GM19397 (cell line): Measurements from ENCODE around the gene FBLN5.
"Not testable (repeated sequence)": the region's sequence is repeated elsewhere in the genome, so short reads cannot be mapped to it uniquely, and the experiment has no call there.

ENCODE experiments used
- ATAC-seq: cut with Tn5 transposase; IDR thresholded peaks from one replicate; pipeline ENCODE4 v1.9.1; 2021; ENCODE audit warnings: mild to moderate bottlenecking, moderate library complexity; ENCODE audit not compliant: unreplicated experiment

FBLN5 gene

DNA sequence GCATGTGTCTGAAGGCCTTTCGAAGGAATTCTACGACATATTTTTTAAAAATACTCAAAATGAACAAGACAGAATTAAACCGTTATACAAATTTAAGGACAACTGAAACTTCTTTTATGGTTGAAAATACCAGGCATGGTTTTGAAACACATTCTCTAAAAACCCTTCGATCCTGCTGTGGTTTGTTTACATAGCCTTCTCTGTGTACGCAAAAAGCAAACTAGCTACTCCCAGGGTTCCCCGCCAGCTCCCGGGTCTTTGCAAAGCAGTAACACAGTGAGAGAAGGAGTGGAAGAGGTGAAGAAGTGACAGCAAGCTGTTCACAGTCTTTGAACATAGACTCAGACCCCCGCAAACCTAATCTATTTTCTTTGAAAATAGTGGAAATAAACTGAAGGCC is 77.9 kb downstream of the FBLN5 start:
- ATAC-seq: no peak

DNA sequence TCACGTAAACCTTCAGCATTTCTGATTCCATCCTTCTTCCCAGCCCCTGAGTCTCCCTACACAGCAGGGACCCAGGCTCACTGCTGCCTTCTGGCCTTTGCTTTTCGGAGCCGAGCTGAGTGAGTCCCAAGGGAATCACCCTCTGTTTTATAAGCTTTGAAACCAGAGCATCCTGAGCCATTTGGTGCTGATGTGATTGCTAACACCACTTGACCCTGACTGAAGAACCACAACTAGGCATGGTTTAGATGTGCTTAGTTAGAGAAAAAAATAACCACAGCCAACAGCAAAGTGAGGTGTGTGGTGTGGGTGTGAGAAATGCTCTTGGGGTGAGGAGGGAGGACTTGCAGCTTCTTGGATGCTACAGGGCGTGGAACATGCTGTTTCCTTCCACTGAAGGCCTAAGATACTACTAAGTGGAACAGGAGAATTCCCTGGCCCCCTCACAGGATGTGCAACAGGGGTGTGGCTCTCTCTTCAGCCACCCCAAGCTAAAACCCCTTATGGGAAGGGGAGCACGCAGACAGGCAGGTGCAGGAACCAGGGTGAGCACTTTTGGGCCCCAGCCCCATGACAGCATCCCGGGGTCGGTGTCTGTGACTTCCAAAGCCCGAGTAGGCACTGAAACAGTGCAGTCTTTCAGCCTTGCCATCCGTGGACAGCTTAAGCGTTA is 80.0 kb downstream of the FBLN5 start, which contains the start of gene TC2N:
Gene TC2N, minus strand, starts transcription at position 221 of the 673 bp plus-strand sequence. CDS start 53,767 bp downstream, outside the sequence.
- no peak for ATAC-seq

DNA sequence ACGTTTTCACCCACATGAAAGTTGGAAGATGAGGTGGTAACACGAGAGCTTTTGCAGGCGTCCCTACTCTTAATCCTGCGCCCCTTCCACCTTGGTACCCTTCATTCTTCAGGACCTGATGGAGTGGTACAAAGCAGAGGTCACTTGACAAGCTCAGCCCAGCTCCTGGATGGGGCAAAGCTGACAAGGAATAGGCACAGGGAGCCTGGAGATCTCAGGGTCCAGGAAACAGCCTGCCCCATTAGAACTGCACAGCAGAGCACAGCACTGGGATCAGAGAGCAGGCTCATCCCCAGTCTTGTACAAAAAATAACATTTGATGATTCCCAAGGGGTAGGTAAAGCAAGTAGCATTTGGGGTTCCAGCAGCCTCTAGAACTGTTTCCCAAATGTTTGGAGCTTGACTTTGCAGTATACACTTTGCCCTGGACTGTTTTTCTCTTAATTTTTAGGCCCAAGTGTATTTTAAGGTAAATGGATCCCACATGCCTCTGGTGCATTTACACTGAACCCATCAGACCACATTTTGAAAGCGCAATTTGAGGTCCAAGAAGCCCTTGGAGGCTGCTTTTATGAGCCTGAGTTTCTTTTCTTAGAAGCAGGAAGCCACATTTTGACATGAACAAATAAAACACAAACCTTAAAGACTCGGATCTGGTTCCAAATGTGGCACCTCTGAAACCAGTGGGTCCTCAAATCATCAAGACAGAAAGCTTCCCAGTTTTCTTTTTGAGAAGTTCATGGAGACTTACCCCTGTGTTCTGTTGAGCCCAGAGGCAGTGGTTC is 80.8 kb downstream of the FBLN5 start:
- no peak for ATAC-seq

DNA sequence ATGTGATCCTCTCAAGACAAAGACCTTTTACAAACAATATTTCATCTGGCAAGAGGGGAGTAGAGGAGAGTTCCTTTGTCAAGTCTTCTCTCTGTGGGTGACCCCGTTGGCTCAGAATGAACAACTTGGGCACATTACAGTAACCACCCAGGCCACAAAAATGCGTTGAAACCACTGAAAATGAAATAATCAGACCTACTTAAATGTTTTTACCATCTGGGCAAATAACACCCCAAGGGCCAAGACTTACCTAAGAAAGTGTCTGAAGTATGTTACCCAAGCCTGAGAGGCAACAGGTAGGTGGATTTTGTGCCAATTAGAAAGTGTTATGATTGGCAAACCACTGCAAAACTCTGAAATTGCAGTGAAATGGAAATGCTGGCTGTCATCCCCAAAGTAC is 81.4 kb downstream of the FBLN5 start:
- no peak for ATAC-seq

DNA sequence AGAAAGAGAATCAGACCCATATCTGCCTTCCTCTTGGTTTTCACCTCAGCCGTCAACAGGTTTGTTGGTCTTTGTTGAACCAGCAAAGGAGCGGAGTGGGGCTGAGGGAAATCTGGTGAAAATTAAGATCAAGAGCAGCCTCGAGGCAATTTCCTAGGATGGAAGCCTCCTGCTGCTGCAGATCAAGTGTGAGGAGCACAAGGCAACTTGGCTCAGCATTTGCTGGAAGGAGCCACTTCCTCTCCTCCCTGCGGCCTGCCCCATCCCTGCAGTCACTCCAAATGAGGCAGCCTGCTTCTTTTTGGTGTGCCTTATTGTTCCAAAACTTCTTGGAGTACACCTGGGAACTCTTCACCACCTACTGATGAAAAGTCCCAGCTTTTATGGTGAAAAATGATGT is 85.1 kb downstream of the FBLN5 start:
- no peak for ATAC-seq

DNA sequence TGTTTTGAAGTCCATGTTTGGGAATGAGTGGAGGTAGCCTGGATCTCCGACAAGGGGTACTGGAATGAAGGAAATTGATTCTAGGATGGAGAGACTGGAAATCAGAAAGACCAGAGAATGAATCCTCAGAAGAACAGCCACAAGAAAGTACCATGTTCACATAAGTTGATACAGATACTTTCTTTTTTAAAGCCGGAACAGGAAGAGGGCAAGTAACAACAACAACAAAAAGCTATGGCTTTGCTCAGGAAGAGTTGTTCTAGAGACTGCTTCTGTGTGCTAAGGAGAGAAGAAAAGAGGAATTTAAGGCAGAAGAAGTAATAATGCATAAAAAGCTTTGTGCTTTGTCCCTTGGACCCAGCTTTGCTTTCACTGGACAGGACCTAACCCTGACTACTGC is 86.4 kb downstream of the FBLN5 start:
- no peak for ATAC-seq

DNA sequence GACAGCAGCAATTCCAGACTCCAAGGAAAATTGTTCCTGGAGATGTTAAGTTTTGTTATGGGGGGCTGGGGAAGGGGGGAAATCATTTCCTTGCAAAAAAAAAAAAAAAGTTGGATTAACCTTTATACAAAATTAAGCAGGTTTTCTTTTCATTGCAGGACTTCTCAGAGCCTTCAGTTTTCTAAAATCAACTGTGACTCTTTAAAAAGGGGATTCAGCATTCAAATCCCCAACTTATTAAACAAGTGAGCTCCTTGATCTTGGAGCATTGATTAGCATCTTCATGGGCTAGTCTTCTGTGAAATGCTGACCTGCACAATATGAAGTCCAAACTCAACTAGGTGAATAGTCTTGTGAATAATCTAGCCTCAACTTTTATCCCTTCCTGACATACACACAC is 87.3 kb downstream of the FBLN5 start:
- ATAC-seq: no peak

DNA sequence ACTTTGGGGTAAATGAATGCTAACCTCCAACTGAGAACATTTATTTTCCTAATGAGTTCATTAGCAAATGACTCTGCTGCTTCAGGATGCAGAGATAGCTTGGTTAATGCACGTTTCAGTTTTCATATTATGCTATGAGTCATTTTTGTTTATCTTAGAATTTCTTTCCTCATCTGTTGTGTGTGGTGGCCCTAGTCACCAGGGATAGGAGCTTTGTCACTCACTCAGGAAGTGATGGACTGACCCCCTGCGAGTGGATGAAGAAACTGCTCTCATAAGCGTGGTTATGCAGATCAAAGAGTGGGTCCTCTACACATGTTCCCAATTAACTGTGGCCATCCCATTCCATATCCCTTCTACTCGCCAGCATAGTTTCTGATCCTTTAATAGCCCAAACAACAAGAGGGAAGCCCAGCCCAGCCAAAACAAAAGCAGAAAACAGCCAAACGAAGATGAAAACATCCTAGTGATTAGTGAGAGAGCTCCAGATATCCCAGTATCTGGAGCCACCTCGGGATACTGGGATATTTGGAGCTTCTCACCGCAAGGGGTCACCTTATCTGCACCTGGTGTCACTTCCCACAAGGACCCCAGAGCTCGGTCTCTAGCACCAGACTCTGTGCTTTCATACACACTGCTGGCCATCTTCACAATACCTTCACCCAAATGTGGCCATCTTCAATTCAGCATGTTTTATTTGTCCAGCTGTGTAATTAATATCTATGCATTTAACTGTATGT is 88.8 kb downstream of the FBLN5 start:
- ATAC-seq: no peak

DNA sequence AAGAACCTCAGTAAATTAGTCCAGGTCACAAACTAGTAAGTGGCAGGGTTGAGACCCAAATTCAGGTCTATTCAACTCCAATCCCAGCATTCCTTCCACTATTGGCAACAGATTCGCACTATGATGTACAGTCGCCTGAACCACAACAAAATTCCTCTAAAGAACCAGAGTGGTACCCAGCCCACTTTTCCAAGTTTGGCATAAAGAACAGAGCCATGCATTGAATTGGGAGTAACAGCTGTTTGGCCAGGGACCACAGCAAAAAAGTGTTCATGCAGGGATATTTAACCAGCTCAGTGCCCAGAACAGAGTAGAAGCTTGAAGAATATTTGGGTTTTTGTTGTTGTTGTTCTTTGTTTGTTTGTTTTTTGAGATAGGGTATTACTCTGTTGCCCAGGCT is 89.9 kb downstream of the FBLN5 start:
- no peak for ATAC-seq

DNA sequence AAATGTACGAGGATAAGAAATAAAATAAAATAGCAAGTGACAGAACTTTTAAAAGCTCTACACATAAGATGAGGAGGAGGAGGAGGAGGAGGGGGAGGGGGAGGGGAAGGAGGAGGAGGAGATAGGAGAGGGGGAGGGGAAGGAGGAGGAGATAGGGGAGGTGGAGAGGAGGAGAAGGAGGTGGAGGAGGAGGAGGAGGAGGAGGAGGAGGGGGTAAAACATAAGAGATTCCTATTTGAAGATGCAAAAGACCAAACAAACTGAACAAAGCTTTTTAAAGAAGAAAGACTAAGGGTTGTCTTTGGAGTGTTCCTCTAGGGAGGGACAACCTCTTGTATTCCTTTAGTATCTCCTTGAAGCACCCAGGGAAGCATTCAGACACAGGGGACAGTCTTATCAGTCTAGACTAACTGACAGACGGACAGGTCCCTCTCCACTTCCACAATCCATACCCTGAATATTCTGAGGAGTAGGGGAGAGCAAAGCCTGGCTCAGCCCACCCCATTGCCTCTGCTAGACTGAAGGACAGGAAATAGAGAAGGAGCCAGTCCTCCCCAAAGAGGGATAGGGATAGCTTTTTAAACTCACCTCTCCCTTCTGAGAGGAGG is 93.1 kb downstream of the FBLN5 start:
- ATAC-seq: no peak

DNA sequence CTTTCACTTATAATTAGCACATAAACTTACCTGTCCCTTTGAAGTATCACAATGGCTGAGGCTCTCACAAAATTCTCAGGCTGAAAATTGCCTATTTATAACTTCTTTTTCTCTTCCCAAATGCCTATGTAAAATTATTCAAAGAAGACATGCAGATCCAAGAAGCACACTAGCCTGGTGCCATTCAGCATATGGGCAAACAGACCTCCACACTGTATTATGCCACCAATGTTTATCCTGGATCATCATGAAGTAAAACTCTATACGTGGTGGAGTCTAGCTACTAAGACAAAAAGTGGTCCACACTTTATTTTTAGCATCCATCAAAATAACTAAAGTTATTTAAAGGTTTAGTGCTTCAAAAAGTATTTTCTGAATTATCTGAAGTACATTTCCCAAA is 95.9 kb downstream of the FBLN5 start:
- ATAC-seq: no peak

DNA sequence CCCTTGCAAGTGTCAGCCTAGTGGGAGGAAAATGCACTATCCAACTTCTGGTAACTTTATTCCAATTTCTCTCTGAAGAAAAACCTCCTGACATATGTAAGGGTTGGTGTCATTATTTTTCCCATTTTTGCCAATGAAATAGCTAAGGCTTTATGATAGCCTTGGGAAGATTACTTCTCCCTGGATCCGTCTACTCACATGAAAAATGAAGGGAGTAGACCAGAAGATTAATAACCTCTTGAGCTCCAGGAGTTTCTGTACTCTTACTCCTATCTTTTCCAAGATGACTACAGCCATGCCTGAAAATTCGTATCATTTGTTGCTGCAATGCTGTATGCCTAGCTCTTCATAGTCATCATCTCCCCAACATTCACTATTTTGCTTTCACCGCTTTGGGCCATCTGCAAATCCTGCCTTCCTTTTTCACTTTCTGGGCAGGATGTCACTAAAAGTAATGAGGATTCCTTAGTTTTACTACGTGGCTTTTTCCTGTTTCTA is 98.9 kb downstream of the FBLN5 start:
- ATAC-seq: no peak

DNA sequence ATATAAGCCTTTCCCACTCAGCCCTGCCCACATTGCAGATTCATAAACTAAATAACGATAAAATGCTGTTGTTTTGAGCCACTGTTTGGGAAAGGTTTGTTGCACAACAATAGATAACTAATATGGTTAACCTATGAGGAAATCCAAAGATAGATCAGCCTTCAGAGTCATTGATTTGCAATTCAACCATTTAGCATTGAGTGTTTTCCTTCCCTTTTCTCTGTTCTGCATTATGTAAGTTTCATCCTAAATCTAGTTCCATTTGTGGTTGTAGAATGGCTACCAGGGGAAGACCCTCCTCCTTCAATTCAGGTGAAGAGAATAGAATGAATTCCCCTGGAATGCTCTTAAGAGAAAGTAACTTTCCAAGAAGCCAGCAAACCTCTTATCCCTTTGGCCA is 99.8 kb downstream of the FBLN5 start:
- ATAC-seq: no peak

DNA sequence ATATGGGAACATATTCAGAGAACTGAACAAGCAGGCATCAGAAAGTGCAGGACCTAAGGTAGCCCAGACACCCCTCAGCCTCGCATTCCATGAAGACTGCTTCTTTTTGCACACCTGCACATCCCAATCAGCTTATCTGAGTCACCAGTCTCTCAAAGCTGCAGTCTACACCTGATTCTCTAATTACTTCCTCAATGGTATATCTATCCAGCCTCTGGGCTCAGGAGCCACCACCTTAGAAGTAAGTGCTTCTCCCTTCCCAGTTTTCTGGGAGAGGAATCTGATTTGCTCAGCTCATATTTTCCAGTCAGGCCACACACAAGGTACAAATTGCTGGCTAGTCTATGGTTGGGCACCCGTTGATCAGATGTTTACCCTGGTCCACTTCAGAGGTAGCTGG is 101.8 kb downstream of the FBLN5 start:
- no peak for ATAC-seq

DNA sequence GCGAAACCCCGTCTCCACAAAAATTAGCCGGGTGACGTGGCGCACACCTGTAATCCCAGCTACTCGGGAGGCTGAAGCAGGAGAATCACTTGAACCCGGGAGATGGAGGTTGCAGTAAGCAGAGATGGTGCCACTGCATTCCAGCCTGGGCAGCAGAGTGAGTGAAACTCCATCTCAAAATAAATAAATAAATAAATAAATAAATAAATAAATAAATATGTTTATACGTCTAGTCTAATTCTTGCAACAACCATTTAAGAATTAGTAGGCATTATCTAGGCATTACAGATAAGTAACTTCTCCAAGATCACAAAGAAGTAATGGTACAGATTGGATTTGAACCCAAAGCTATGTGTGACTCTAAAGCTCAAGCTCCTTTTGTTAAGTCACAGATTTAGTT is 102.4 kb downstream of the FBLN5 start:
- not testable (repeated sequence) for ATAC-seq

DNA sequence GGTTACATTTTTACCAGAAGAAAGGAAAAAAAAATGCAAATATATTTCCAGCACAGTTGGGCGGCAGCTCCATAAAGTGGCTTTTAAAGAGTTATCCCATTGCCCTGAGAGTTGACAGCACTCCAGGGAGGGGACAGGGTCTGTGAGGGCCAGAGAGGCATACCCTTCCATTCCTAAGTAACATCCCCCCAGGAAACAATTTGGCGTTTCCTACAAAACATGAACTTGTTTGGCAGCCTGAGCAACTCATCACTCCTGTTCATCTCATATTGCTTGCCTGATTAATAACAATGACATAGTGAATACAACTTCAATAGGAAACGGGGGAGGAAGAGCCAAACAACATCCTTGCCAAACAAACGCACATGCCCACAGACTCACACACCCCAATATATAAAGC is 103.5 kb downstream of the FBLN5 start:
- ATAC-seq: no peak

DNA sequence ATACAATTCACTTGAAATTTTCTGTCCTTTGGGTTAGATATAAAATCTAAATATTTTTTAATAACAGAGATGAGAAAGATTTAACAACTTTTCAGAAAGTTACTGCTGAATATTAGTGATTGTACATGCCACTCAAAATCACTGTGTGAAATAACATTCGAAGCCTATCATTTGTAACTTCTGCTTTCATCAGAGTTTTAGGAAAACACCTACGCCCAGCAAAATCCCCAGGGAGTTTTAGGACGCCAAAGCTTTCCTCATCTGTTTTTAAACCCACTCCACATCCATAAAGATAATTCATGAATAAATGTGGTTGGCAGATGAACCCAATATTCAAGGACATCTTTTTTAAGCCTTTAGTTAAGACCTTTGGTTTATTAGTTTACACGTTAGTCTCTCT is 104.1 kb downstream of the FBLN5 start:
- ATAC-seq: no peak

DNA sequence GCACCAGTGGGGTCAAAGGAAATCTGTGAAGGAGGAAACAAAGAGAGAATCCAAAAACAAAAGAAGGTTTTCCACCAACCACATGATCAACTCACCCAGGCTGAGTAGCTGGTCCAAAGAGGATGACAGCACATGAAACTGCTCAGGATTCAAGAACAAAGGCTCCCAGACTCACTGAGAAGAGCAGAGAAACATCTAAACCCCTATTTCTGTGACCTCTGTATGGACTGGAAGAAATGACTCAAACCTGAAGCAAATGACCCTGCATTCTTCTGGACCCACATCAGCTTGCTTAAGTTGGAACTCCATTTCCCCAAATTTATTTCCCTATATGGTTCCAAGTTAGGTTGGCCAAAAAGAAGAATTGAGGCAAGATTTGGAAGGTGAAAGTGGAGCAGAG is 106.4 kb downstream of the FBLN5 start:
- no peak for ATAC-seq

DNA sequence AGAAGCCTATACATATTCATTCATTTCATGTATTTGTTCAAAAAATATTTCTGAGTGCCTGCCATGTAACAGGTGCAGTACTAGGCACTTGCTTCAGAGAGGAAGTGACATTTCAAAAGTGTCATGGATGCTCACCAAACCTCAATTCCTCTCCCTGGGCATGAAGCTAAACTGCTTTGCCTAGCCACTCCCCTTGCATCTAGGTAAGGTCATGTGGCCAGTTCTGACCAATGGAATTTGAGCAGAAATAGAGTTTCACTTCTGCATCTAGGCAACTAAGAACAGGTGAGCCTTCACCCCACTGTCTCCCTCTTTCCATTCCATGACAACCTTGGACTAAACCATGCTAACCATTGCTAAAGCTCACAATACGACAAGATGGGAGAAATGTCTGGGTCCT is 107.7 kb downstream of the FBLN5 start:
- no peak for ATAC-seq

DNA sequence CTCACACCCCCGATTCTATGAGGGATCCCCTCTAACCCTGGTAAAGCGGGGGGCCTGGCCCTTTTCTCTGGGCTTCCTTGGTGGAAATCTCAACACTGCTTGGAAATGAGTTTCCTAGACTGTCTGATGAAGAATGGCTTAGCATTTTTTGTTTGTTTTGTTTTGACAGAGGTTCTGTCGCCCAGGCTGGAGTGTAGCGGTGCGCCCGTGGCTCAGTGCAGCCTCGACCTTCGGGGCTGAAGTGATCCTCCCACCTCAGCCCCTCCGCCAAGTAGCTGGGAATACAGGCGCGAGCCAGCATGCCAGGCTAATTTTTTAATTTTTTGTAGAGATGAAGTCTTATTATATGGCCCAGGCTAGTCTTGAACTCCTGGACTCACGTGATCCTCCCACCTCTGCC is 110.4 kb downstream of the FBLN5 start:
- no peak for ATAC-seq
